Motor neuron (in vitro differentiated cells): Measurements from ENCODE around the gene SEPHS2. TPM values are rescaled to one million over a fixed set of nuclear protein-coding genes. Genes with fewer than 3 reads are reported as not detected.
A peak's percentile ranks its signal among the peaks of the same experiment; 100 is the strongest.

Experiments
- ATAC-seq, 8 experiments: fragments of 200-7000 bp; cut with Tn5 transposase; replicated peaks in 6 of 8; 2 replicates each; pipeline ENCODE4 v1.8.0; 2021; ENCODE audit warnings: mild to moderate bottlenecking in 8 of 8, moderate library complexity in 8 of 8
- H3K27ac ChIP-seq, 2 donors: fragments of 250-450 bp; sonication (Bioruptor Pico); 2 replicates each; pipeline ENCODE4 v1.9.0; 2021; ENCODE audit warnings: antibody characterized with exemption in 2 of 2, mild to moderate bottlenecking in 2 of 2, moderate library complexity in 1 of 2
- H3K4me1 ChIP-seq, 2 donors: fragments of 250-450 bp; sonication (Bioruptor Pico); replicated peaks in 1 of 2; 2 replicates each; pipeline ENCODE4 v1.6.1; 2021; ENCODE audit warnings: antibody characterized with exemption in 2 of 2, mild to moderate bottlenecking in 2 of 2, moderate library complexity in 1 of 2
- H3K4me3 ChIP-seq, 5 donors: fragments of 250-450 bp; sonication (Bioruptor Pico); 2 replicates each; pipeline ENCODE4 v1.9.0; 2021; ENCODE audit warnings: antibody characterized with exemption in 5 of 5, mild to moderate bottlenecking in 5 of 5, moderate library complexity in 4 of 5
- WGBS, 10 experiments: fragments of 450-650 bp; shearing (Covaris generic); methylation state at CpG; one replicate each; pipeline ENCODE4 v1.0.0; 2022; 5-methylcytosine and 5-hydroxymethylcytosine counted together
- in situ Hi-C, 9 experiments: fragments of 400-800 bp; cut with MboI; loops; one replicate each; pipeline ENCODE4 v1.15.0; 2021; ENCODE audit warnings: low sequenced_read_pairs in 9 of 9, low pct_unique_long_range_greater_than_20kb in 2 of 9; ENCODE audit not compliant: unreplicated experiment in 9 of 9
- total RNA-seq, 8 experiments: library from RNA; unstranded; fragments of 300-600 nt; gene quantifications; 2 replicates each; pipeline versions ENCODE4 v1.2.3 to v1.2.4, GENCODE V29; 2022

SEPHS2 gene
- 10 to 100 TPM in 7 of 8 experiments, 1 to 10 TPM in 1; 8.3 to 38.0 (median 17.5) TPM for total RNA-seq

- WGBS, 10 experiments: 0 to 42% (median 5%) methylated on average over 1 to 16 of the region's 59 CpGs
- H3K4me1 ChIP-seq: peaks cover 14% of the 10 kb centered on the region in 2 donors
- peak; percentile 94 to 98 (median 96) for ATAC-seq
- peak within 1 kb of the TSS; percentile 92 to 96 for H3K27ac ChIP-seq
- H3K4me3 ChIP-seq: peak within 1 kb of the TSS; percentile 57 to 90 (median 78)
- in situ Hi-C loops: loop anchor here in 5 of 9 experiments (25.0 kb wide), 1 partner anchor 192 kb away; no protein-coding TSS in a partner anchor
These were observed at the start of gene SEPHS2 for GRCh38 chr16:30445408-30446202. Gene SEPHS2, minus strand, starts transcription at chr16:30445874. Its CDS starts 147 bp downstream, at chr16:30445727.

- ATAC-seq: no peak
- 40 to 85% (median 70%) methylated on average over 2 to 8 of the region's 12 CpGs; no CpG with 5 or more reads in 6 of the 10 experiments for WGBS, 10 experiments
These were observed 49.0 kb upstream of the SEPHS2 start for GRCh38 chr16:30494709-30495108.

GRCh38 chr16:30493941-30494488 is 48.3 kb upstream of the SEPHS2 start:
- ATAC-seq: no peak
- Histone ChIP-seq H3K27ac (no peak overlapping the region), H3K4me1 (peaks cover 0 to 3% of the 10 kb centered on the region in 2 donors), H3K4me3 (no peak overlapping the region)
- WGBS, 10 experiments: 28 to 100% (median 80%) methylated on average over 1 to 9 of the region's 11 CpGs; no CpG with 5 or more reads in 4 of the 10 experiments
- in situ Hi-C loops: no loop called here

More at GRCh38 chr16:30494709-30495108, 49.0 kb upstream of the SEPHS2 start:
- peaks cover 0 to 3% of the 10 kb centered on the region in 2 donors for H3K4me1 ChIP-seq
- H3K27ac ChIP-seq: no peak overlapping the region
- H3K4me3 ChIP-seq: no peak overlapping the region
- in situ Hi-C loops: no loop called here

GRCh38 chr16:30491744-30492308 is 46.2 kb upstream of the SEPHS2 start:
- Histone ChIP-seq H3K4me3 (no peak overlapping the region), H3K27ac (no peak overlapping the region), H3K4me1 (peaks cover 0 to 3% of the 10 kb centered on the region in 2 donors)
- in situ Hi-C loops: no loop called here
- WGBS, 10 experiments: 17 to 100% (median 61%) methylated on average over 1 to 5 of the region's 6 CpGs; no CpG with 5 or more reads in 1 of the 10 experiments
- ATAC-seq: peak in 3 of 8 experiments; percentile 44 to 82 (median 67)

- H3K27ac ChIP-seq: no peak overlapping the region
- H3K4me1 ChIP-seq: peaks cover 0 to 3% of the 10 kb centered on the region in 2 donors
- ATAC-seq: no peak
- WGBS, 10 experiments: 42 to 100% (median 84%) methylated on average over 2 to 4 of the region's 4 CpGs; no CpG with 5 or more reads in 2 of the 10 experiments
- in situ Hi-C loops: no loop called here
- H3K4me3 ChIP-seq: no peak overlapping the region
These were observed 45.6 kb upstream of the SEPHS2 start for GRCh38 chr16:30491229-30491628.

GRCh38 chr16:30490210-30490609 is 44.5 kb upstream of the SEPHS2 start:
- 0 to 100% (median 67%) methylated on average over 1 to 5 of the region's 6 CpGs; no CpG with 5 or more reads in 3 of the 10 experiments for WGBS, 10 experiments
- no peak overlapping the region for H3K27ac ChIP-seq
- ATAC-seq: peak in 3 of 8 experiments; percentile 29 to 48 (median 34)
- H3K4me3 ChIP-seq: no peak overlapping the region
- peaks cover 0 to 3% of the 10 kb centered on the region in 2 donors for H3K4me1 ChIP-seq
- in situ Hi-C loops: no loop called here

- 20 to 100% (median 65%) methylated on average over 1 to 5 of the region's 11 CpGs; no CpG with 5 or more reads in 1 of the 10 experiments for WGBS, 10 experiments
- no peak overlapping the region for H3K4me3 ChIP-seq
- H3K27ac ChIP-seq: no peak overlapping the region
- peaks cover 0 to 3% of the 10 kb centered on the region in 2 donors for H3K4me1 ChIP-seq
- ATAC-seq: no peak
- in situ Hi-C loops: no loop called here
These were observed 43.3 kb upstream of the SEPHS2 start for GRCh38 chr16:30488764-30489605.

GRCh38 chr16:30485818-30486436 is 40.3 kb upstream of the SEPHS2 start:
- ATAC-seq: no peak
- no peak overlapping the region for H3K4me3 ChIP-seq
- WGBS, 10 experiments: 64 to 96% (median 79%) methylated on average over 1 to 7 of the region's 7 CpGs; no CpG with 5 or more reads in 2 of the 10 experiments
- H3K4me1 ChIP-seq: peaks cover 0 to 3% of the 10 kb centered on the region in 2 donors
- in situ Hi-C loops: no loop called here
- H3K27ac ChIP-seq: no peak overlapping the region

GRCh38 chr16:30484887-30485286 is 39.2 kb upstream of the SEPHS2 start:
- H3K4me1 ChIP-seq: no peaks in the 10 kb centered on the region
- in situ Hi-C loops: no loop called here
- no peak overlapping the region for H3K27ac ChIP-seq
- H3K4me3 ChIP-seq: no peak overlapping the region
- no peak for ATAC-seq

- no peak overlapping the region for H3K27ac ChIP-seq
- WGBS, 10 experiments: 0 to 93% (median 75%) methylated on average over 1 to 3 of the region's 3 CpGs; no CpG with 5 or more reads in 2 of the 10 experiments
- in situ Hi-C loops: no loop called here
- no peaks in the 10 kb centered on the region for H3K4me1 ChIP-seq
- no peak overlapping the region for H3K4me3 ChIP-seq
- peak in 3 of 8 experiments; percentile 57 to 75 (median 67) for ATAC-seq
These were observed 36.7 kb upstream of the SEPHS2 start for GRCh38 chr16:30482366-30482765.

GRCh38 chr16:30481381-30481780 is 35.7 kb upstream of the SEPHS2 start:
- no peak for ATAC-seq
- in situ Hi-C loops: no loop called here
- whole genome bisulfite sequencing, 10 experiments: 0 to 95% (median 58%) methylated on average over 1 to 5 of the region's 5 CpGs

GRCh38 chr16:30478766-30479478 is 33.2 kb upstream of the SEPHS2 start:
- no peaks in the 10 kb centered on the region for H3K4me1 ChIP-seq
- no peak overlapping the region for H3K27ac ChIP-seq
- no peak for ATAC-seq
- no peak overlapping the region for H3K4me3 ChIP-seq
- WGBS, 10 experiments: 38 to 100% (median 78%) methylated on average over 2 to 7 of the region's 12 CpGs
- in situ Hi-C loops: no loop called here

More at GRCh38 chr16:30481381-30481780, 35.7 kb upstream of the SEPHS2 start:
- H3K27ac ChIP-seq: no peak overlapping the region
- H3K4me1 ChIP-seq: no peaks in the 10 kb centered on the region
- no peak overlapping the region for H3K4me3 ChIP-seq
